Neural progenitor cell (in vitro differentiated cells): ENCODE measurements around the gene NPEPL1.

ENCODE experiments used
- CTCF ChIP-seq: fragments of 200-600 bp; sonication (generic); IDR thresholded peaks from 2 replicates; pipeline ENCODE4 v1.5.1; 2017; ENCODE audit warnings: antibody characterized with exemption, mild to moderate bottlenecking
- EZH2 ChIP-seq: fragments of 200-600 bp; sonication (generic); IDR thresholded peaks from 2 replicates; pipeline ENCODE4 v1.6.1; 2017; ENCODE audit warnings: antibody characterized with exemption, mild to moderate bottlenecking, moderate library complexity

GRCh38 chr20:58660855-58661597, 31.6 kb upstream of the NPEPL1 start:
- TF ChIP-seq CTCF, result no peak
- TF ChIP-seq EZH2, result no peak
